GM19467 (cell line): ENCODE measurements around the gene MRPL14.

ENCODE experiments used
- ATAC-seq: cut with Tn5 transposase; IDR thresholded peaks from one replicate; pipeline ENCODE4 v1.9.1; 2021; ENCODE audit warnings: mild to moderate bottlenecking, moderate library complexity; ENCODE audit not compliant: unreplicated experiment

The MRPL14 gene

GRCh38 chr6:44127186-44128019, at the start of gene MRPL14, which contains the start of gene TMEM63B:
MRPL14 (minus strand) TSS chr6:44127452; CDS start chr6:44116611, 10,841 bp downstream.
TMEM63B (plus strand) TSS chr6:44127554; CDS start chr6:44134585, 7,031 bp downstream.
- peak; percentile 57 for ATAC-seq

GRCh38 chr6:44176130-44176761, 49.0 kb upstream of the MRPL14 start:
- ATAC-seq, result no peak

- ATAC-seq, result no peak
Measured at GRCh38 chr6:44172731-44173500, 45.7 kb upstream of the MRPL14 start.

- no peak for ATAC-seq
Measured at GRCh38 chr6:44171899-44172546, 44.8 kb upstream of the MRPL14 start.

DNA sequence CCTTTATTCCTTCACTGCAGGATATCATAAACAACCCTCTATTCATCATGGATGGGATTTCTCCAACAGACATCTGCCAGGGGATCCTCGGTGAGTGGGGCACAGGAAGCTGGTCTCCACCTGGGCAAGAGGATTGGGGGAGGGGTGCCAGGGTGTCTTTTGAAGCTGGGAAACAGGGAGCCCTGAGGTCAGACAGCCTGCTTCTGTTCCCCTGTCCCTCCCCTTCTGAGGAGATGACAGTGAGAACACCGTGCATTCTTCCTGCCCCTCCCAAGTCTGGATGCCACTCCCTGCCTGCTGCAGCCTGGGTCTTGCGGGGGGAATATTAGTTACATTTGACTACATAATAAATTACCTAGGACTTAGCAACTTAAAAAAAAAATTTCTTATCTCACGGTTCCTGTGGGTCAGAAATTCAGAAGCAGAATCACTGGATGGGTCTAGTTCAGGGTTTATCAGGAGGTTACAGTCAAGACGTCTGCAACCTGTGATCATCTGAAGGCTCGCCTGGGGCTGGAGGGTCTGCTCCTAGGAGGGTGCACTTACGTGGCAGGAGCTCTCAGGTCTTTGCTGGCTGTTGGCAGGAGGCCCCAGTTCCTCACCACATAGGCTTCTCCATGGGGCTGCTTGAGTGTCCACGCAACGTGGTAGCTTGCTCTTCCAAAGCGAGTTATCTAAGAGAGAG, 42.8 kb upstream of the MRPL14 start:
- ATAC-seq, result no peak

DNA sequence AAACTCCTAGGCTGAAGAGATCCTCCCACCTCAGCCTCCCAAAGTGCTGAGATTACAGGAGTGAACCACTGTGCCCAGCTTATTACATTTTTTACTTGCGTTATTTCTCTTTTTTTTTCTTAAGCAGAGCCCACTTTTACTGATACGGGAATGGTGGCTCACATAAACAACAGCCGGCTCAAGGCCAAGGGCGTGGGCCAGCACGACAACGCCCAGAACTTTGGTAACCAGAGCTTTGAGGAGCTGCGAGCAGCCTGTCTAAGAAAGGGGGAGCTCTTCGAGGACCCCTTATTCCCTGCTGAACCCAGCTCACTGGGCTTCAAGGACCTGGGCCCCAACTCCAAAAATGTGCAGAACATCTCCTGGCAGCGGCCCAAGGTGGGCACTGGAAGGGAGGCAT, 41.9 kb upstream of the MRPL14 start:
- no peak for ATAC-seq

GRCh38 chr6:44167567-44167966, 40.3 kb upstream of the MRPL14 start:
- no peak for ATAC-seq

DNA sequence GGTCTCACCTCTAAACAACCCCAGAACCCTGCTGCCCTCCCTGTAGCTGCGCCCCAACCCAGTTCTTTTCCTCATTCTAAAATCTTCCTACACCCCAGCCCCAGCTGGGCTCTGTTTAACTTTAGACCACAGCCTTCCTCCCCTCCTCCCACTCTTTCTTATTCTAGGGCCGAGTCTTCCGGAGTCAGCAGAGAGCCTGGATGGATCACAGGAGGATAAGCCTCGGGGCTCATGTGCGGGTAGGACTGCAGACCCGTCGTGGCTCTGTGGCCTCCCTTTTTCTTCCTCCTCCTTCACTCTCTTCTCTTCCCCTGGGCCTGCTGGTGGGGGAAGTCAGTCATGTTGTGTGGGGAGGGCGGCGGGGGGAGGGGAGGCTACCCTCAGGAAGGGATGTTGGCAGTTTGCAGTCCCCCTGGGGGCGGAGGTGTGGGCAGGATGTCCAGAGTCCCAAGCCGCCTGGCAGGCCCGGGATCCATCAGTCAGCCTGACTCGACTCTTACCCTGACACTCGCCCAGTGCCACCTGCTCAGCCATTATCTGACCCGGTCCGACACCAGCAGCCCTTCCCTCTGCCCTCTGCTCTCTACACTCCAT, 39.4 kb upstream of the MRPL14 start:
- ATAC-seq, result no peak

- ATAC-seq, result no peak
Measured at GRCh38 chr6:44166116-44166515, 38.9 kb upstream of the MRPL14 start.

- no peak for ATAC-seq
Measured at GRCh38 chr6:44162876-44163625, 35.8 kb upstream of the MRPL14 start.

DNA sequence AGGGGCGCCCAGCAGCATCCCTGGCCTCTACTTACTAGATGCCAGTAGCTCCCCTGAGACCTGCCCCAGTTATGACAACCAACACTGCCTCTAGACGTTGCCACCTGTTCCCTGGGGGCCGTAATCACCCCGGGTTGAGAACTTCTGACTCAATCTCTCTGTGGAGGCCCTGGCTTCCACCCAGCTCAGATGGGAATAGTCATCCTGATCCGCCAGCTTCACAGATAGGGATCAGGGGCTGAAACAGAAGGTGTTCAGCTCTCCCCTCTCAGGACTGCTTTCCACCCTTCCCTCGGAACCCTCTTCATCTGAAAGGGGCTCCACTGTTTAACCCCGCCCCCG, 34.7 kb upstream of the MRPL14 start:
- ATAC-seq, result no peak

DNA sequence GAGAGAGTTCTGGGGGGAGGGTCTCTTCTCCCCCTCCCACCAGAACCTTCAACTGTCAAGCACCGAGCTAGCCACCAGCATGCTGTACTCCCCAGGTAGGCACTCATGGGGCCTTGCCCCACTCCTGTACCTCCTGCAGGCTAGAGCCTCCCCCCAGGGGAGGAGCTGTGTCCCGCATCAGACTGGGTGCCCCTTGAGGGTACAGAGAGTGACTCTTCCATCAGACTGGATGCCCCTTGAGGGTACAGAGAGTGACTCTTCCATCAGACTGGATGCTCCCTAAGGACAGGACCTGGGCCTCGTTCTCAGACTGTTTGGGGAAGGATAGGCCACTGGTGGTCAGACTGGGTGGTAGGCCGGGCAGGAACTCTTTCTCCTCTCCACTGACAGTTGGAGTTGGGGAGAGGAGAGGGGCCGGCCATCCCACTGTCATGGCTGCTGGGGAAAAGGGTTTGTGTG, 31.5 kb upstream of the MRPL14 start, which contains the start of gene CAPN11:
CAPN11 (plus strand) TSS at position 51 of the 459 bp plus-strand sequence; CDS start at position 80, 29 bp downstream.
- no peak for ATAC-seq

GRCh38 chr6:44157152-44157521, 29.9 kb upstream of the MRPL14 start:
- ATAC-seq, result no peak

DNA sequence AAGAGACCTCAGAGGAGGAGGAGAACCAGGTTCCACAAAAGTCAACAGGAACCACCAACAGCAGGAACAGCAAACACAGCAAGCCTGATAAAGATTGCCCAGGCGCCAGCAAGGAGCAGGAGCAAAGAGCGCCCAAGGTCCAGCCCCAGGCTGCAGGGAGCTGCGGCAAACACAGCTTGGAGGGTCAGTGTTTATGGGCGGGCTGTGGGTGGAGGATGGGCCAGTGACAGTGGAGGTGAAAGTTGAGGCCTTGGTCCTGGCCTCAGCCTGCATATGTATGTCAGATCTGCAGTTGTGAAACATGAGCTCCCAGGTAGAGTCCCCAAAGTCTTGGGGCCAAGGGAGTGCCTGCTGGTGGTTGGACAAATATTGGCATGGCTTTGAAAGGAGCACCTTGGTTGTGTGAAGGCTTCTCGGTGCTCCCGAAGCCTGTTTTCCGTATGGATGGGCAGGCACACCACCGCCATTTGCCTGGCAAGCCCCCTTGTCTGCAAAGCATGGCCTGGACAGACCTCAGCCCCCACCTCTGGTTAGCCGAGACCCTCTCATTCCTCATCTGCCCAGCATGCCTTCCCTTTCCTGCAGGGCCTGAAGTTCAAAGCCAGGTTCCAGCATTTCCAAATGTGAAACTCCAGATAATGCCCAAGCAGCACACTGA, 29.4 kb upstream of the MRPL14 start:
- no peak for ATAC-seq

GRCh38 chr6:44154067-44154466, 26.8 kb upstream of the MRPL14 start:
- no peak for ATAC-seq

- ATAC-seq, result no peak
Measured at GRCh38 chr6:44152533-44152932, 25.3 kb upstream of the MRPL14 start.

GRCh38 chr6:44152109-44152461, 24.8 kb upstream of the MRPL14 start:
- no peak for ATAC-seq

DNA sequence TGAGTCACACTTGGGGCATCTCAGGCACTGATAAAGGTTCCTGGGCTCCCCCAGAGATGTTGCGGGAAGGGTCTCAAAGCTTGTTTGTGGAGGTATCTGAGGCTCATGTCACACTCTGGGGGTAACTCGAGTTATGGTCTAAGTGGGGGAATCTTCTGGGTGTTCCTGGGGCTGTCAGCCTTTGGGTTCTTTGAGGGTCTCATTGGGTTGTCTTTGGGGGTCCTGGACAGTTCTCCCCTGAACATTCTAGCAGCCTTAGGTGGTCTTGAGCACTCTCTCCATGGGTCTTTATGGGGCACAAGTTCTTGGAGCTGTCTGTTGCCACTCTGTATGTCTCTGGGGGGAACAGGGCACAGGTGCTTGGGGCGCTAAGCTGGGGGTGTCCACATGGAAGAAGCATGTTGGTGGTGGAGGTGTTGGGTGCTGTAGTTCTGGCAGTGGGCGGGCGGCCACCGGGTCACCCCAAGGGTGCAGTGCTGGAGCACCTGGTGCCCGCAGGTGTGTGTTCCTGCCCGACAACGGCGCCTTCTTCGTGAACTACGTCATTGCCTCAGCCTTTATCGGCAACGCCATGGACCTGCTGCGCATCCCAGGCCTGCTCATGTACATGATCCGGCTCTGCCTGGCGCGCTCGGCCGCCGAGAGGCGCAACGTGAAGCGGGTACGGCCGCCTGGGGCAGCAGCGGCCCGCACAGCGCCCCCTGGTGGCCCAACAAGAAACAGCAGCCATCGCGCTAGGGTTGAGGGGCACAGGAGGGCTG, 24.3 kb upstream of the MRPL14 start:
- ATAC-seq, result peak; percentile 55
